H54 (cell line): ENCODE measurements around the gene GKN1.

Experiments
- DNase-seq: peaks from one replicate; pipeline ENCODE4 v3.0.0; 2011; ENCODE audit warnings: low spot score, mixed read lengths; ENCODE audit not compliant: insufficient read length
- FAIRE-seq: peaks from 3 replicates; lab custom pipeline; 2011; peaks lifted over from hg19 to GRCh38; lab: Jason Lieb, UNC
- POLR2A ChIP-seq: IDR thresholded peaks from 2 replicates; pipeline ENCODE4 v1.6.1; 2011; ENCODE audit warnings: low read depth, mild to moderate bottlenecking, low read length

The GKN1 gene

GRCh38 chr2:69021727-69022126 is 47.3 kb downstream of the GKN1 start:
- TF ChIP-seq POLR2A: no peak
- FAIRE-seq: no peak

GRCh38 chr2:69022548-69022947 is 48.1 kb downstream of the GKN1 start:
- TF ChIP-seq POLR2A: no peak
- no peak for DNase-seq
- FAIRE-seq: no peak

More at GRCh38 chr2:69021727-69022126, 47.3 kb downstream of the GKN1 start:
- DNase-seq: no peak

- DNase-seq (no peak), FAIRE-seq (no peak)
- TF ChIP-seq POLR2A: no peak
Measured at GRCh38 chr2:69023236-69023635, 48.8 kb downstream of the GKN1 start.

- peak; percentile 38 for FAIRE-seq
- DNase-seq: no peak
- no peak for TF ChIP-seq POLR2A
Measured at GRCh38 chr2:69026026-69026425, 51.6 kb downstream of the GKN1 start.

GRCh38 chr2:69026691-69027459 is 52.4 kb downstream of the GKN1 start:
- FAIRE-seq (no peak), DNase-seq (no peak)
- TF ChIP-seq POLR2A: no peak
